Measurements from ENCODE around the gene FOXP3.
A peak's percentile ranks its signal among the peaks of the same experiment; 100 is the strongest.

Gene FOXP3

DNA sequence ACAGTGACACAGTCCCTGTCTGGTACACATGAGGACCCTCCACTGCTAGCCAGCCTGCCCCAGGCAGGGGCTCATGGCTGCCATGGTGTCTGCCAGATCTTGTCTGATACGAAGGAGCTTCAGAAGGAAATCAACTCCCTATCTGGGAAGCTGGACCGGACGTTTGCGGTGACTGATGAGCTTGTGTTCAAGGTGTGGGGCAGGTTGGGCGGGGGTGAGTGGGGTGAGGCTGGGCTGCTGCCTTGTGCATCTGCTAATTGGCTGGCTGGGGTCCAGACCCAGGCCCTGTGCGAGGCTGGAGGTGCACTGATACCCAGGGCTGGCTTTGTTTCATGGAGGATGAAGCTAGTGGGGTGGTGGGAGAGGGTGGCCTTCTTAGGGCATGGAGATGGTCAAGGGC, 15.4 kb downstream of the FOXP3 start:
- DNase-seq: no peak

DNA sequence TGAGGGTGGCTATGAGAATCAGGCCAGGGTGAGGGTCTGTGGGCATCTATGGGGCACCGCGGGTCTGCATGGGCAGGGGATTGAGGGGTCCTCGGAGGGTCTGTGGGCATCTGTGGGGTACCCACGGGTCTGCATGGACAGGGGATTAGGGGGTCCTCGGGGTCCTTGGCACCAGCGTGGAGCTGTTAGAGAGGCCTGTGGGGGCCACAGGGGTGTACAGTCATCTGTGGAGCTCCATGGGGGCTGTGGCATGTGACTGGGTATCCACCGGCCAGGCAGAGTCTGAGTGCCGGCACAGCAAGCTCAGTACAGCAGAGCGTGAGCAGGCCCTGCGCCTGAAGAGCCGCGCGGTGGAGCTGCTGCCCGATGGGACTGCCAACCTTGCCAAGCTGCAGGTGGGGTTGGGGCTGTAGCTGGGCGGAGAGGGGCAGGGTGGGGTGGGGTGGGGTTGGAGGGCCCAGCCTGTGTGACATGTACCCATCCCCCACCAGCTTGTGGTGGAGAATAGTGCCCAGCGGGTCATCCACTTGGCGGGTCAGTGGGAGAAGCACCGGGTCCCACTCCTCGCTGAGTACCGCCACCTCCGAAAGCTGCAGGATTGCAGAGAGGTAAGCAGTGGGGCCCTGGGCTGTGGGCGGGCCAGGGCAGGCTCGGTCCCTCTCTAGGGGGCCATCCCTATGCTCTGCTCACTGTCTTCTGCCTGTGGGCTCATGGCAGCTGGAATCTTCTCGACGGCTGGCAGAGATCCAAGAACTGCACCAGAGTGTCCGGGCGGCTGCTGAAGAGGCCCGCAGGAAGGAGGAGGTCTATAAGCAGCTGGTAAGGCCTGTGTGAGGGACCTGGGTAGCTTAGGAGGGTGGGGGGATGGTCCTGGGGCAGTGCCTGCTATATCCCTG, 16.3 kb downstream of the FOXP3 start:
- DNase-seq: no peak

DNA sequence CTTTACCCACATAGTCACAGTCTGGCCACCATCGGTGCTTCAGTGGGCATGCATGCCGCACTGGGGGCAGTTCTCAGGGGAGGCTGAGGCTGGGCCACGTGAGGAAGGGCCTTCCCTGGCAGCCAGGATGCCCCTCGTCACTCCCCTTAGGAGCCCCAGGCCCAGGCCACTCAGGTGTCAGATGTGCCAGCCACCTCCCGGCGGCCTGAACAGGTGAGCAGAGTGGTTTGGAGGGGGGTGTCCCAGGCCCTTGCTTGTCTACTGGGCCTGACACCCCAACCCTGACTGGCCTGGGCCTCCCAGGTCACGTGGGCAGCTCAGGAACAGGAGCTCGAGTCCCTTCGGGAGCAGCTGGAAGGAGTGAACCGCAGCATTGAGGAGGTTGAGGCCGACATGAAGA, 17.2 kb downstream of the FOXP3 start:
- DNase-seq: no peak

DNA sequence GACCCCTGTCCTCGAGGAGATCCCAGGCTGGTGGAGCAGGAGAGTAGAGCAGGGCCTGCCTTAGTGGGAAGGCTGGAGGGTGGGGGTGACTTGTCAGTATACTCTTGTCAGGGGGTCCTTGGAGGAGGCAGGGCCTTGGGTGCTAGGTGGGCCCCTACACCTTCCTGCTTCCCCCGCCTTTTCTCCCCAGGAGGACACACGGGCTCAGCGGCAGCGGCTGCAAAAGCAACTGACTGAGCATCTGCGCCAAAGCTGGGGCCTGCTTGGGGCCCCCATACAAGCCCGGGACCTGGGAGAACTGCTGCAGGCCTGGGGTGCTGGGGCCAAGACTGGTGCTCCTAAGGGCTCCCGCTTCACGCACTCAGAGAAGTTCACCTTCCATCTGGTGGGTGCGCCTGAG, 18.0 kb downstream of the FOXP3 start:
- no peak for DNase-seq

DNA sequence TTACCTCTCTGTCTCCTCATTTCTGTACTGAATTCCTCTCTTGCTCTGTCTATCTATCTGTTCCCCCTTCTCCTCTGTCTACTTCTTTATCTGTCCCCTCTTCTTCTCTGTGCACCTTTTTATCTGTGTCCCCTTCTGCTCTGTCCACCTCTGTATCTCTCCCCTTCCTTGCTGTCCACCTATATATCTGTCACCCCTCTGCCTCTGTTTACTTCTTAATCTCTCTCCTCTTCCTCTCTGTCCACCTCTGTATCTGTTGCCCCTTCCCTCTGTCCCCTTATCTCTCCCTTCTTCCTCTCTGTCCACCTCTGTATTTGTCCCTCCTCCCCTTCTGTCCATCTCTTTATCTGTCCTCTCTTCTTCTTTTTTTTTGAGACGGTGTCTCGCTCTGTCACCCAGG, 20.3 kb downstream of the FOXP3 start:
- no peak for DNase-seq

DNA sequence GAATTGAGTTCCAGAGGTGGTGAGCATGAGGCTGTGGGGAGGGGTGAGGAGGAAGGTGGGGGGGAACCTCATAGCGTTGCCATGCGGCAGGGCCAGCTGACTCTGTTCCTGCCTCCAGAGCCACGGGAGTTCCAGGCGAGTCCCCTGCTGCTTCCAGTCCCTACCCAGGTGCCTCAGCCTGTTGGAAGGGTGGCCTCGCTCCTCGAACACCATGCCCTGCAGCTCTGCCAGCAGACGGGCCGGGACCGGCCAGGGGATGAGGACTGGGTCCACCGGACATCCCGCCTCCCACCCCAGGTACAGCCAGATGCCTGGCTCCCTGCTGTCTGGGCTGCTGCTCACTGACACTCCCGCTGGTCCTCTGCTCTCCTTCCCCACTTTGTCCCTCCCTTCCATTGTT, 21.3 kb downstream of the FOXP3 start:
- DNase-seq: no peak

DNA sequence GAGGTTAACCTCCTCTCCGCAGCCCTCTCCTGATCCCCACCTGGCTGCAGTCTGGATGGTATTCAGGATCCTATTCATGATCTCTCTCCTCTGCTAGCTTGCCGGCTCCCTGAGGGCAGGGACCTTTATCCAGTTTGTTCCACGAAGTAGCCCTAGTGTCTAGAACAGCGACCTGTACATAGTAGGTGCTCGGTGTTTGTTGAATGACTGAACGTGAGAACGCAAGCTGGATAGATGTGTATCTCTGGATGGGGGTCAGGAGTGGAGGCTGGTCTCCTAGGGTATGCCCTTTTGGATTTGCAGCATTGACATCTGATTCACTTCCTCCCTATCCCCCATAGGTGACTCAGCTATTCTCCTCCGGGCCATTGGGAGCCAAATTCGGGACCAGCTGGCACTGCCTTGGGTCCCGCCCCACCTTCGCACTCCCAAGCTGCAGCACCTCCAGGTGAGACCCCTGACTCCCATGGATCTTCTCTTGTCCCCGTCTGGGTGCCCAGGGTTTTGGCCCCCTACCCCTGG, 21.9 kb downstream of the FOXP3 start:
- DNase-seq: no peak

DNA sequence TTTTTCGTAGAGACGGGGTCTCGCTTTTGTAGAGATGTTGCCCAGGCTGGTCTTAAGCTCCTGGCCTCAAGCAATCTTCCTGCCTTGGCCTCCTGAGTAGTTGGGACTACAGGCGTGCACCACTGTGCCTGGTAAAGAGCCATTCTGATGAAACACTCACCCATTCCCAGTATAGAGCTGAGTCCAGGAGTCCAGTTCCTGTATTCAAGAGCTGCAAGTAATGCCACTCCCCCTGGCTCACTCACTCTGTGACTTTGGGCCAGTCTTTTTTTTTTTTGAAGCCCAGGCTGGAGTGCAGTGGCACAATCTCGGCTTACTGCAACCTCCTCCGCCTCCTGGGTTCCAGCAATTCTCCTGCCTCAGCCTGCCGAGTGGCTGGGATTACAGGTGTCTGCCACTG, 25.8 kb downstream of the FOXP3 start:
- no peak for DNase-seq

DNA sequence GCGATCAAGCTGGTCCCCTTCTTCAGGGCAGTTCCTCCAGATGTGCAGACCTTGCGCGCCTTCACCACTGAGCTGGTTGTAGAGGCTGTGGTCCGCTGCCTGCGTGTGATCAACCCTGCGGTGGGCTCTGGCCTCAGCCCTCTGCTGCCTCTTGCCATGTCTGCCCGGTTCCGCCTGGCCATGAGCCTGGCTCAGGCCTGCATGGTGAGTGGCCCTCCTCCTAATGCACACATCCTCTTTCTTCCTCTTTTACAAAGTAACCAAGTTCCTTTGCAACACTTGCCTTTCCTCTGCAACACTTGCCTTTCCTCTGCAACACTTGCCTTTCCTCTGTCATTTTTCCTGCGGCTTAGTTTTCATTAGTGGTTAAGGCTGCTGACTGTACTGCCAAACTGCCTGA, 27.4 kb downstream of the FOXP3 start:
- no peak for DNase-seq

DNA sequence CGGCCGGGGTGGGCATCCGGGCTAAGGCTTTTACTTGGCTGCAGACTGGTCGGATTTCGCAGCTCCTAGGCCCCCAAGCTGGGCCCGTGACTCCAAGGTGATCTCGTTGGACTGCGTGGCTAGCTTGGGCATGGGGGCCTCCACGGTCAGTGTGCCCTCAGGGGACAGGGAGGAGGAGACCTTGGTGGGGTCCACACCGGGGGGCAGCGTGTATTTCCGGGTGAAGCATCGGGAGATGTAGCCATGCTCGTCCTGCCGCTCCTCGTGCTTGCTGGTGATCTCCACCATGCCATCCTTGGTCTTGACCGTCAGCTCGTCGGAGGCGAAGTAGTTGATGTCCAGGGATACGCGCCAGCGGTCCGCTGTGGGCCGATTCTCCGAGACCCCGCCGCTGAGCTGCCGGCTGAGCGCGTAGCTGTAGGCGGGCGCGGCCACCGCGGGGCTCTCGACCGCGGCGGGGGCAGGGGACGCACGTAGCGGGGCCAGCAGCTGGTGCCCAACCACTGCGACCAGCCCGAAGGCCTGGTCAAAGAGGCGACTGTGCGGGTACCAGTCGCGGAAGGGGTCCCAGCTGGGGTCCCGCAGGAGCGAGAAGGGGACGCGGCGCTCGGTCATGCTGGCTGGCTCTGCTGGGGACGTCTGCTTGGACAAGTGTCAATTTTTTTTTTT, 30.5 kb downstream of the FOXP3 start:
- no peak for DNase-seq

DNA sequence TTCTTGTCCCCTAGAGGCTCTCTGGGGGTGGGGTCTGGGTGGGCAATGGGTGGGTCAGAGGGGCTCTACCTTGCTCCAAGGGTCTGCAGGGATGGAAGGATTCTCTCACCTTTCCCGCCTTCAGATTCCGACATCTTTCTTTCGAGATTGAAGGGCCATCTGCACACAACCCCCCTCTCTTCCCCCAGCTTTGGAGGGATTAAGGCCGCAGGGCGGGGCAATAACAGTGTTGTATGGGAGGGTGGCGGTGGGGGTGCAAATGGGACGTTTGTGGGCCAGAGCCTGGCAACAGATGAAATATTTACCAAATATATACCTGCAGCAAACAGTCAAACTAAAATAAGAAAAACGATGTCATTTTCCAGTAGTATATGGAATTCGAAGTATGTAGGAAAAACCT, 31.3 kb downstream of the FOXP3 start, which contains the start of gene CACNA1F:
TSS of gene CACNA1F (minus strand) at position 165 of the 400 bp plus-strand sequence. CDS start at position 134, 31 bp downstream.
- no peak for DNase-seq

DNA sequence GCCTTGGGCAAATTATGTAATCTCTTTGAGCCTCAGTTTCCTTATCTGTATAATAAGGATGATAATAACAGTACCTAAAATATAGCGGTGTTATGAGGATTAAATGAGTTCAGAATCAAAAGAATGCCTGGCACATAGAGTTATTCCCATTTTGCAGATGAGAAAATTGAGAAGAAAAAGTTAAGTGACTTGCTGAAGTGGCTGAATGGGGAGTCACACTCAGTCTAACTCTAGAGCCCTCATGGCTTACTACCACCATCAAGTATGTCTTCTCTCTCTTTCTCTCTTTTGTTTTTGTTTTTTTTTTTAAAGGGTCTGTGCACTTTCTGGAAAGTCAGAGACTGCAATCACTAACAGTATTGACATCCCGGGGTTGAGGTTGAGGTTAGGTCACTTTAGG, 32.0 kb downstream of the FOXP3 start:
- no peak for DNase-seq

DNA sequence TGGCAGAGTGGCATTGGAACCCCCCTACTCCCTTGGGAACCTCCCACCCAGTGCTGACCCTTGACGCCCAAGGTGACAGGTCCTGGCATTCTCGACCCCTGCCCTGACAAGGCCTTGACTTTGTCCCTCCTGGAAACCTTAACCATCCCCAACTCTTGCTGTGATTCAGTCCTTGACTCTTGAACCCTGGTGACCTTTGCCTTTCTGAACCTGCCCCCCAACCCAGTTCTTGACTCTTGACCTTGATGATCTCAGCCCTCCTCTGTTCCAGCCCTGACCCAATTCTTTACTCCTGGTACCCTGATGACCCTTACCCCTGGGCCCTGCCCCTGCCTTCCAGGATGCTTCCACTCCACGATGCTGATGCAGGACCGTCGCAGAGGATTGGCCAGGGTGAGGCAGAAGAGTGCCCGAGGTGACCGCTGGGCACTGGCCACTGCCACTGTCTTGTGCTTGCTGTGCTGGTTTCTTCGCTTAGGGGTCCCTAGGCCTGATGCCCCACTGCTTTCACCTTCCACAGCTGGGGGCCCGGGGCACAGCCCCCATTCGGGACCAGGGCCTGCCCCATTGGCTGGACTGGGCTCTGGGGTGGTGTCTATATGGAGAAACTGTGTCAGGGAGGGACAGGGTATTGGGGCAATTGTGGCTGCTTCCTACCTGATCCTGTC, 33.0 kb downstream of the FOXP3 start:
- no peak for DNase-seq

DNA sequence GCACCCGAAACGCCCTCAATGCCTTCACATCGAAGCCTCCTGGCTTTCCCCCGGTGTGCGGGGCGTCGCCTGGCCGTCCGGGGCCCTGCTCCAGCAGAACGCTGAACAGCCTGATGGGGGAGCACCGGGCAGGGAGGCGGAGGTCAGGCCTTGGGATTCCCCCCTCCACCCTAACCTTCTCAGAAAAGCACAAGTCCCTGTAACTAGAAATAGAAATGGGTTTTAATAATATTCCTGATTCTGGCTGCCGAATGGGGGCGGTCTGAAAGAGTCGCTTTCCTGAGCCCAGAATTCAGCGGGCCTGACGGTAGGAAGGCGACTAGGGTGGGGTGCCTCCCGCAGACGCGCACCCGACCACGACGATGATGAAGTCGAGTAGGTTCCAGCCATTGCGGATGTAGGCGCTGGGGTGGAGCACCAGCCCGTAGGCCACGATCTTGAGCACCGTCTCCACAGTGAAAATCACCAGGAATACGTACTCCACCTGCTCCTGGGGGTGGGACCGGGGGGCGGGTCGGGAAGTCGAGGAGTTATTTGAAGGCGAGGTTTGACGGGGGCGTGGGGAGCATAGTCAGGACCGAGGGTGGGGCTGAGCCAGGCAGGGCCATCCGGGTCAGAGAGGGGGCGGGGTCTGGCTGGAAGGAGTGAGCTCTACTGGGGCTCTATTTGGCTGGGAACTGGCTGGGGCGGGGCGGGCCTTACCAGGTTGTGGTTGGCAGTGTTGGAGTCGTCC, 33.8 kb downstream of the FOXP3 start:
- peak; percentile 30 for DNase-seq

DNA sequence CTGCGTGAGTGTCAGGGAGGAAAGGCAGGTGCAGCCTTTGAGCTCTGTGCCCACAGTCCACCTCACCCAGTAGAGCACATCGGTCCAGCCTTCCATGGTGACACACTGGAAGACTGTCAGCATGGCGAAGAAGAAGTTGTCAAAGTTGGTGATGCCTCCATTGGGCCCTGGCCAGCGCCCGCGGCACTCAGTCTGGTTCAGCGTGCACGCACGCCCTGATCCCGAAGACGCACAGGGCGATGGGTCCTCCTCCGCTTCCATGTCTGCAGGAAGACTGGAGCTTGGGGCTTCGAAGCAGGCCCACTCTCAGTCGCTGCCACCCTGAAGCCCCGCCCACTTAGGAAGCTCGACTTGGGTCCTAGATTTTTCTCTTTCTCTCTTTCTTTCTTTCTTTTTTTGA, 36.3 kb downstream of the FOXP3 start:
- DNase-seq: no peak

DNA sequence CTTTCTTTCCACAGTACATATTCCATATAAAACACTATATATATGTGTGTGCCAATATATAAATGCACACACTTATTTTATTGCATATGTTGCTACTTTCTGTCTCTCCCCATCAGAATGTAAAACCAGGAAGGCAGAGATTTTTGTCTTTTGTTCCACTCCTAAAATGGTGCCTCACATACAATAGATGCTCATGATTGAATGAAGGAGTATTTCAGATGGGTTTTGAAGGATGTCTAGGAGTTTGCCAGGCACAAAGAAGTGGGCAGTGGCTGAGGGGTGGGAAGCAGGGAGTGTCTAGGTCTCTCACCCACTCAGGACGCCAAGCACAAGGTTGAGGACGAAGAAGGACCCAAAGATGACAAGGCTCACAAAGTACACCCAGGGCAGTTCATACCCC, 36.8 kb downstream of the FOXP3 start:
- no peak for DNase-seq

DNA sequence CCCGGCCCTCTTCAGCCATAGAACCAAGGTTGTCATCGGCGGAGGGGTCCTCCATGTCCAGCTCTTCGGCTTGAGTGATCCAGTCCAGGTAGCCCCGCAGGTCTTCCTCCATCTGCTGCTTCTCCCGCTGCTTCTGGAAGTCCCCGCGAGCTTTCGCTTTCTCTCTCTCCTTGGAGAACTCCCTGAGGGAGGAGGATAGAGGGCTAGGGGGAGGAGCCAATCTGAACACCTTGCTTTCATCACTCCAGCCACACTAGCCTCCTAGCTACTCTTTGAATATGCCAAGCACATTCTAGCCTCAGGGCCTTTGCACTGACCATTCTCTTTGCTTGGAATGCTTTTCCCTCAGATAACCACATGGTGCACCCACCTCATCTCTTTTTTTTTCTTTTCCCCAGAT, 37.6 kb downstream of the FOXP3 start:
- no peak for DNase-seq

DNA sequence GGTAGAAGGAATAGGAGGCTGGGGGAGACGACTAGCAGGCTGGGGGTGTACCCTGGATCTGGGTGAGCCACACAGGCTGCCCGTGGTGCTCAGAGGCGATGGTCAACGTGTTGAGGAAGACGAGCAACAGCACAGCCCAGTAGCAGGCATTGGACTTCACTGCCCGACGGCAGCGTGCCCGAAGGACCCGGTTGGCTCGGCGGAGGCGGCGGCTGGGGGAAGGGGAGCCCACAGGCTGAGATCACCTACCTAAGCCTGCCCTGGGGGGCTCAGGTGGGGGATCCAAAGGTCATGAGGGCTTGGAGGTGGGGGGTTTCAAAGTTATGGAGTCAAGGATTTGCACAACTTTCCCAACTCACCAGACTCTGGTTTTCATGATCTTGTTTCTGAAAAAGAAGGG, 38.7 kb downstream of the FOXP3 start:
- no peak for DNase-seq

DNA sequence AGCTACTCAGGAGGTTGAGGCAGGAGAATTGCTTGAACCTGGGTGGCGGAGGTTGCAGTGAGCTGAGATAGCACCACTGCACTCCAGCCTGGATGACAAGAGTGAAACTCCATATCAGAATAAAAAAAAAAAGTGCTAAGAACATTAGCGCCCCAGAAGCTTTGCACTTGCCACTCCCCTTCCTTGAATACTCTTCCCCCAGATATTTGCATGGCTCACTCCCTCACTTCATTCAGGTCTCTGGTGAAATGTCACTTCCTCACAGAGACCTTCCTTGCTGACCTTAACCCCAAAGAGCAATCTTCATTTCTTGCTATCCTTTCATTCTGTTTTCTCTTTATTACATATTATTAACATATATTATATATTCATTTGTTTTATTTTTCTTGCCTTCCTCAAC, 42.6 kb downstream of the FOXP3 start:
- DNase-seq: no peak

DNA sequence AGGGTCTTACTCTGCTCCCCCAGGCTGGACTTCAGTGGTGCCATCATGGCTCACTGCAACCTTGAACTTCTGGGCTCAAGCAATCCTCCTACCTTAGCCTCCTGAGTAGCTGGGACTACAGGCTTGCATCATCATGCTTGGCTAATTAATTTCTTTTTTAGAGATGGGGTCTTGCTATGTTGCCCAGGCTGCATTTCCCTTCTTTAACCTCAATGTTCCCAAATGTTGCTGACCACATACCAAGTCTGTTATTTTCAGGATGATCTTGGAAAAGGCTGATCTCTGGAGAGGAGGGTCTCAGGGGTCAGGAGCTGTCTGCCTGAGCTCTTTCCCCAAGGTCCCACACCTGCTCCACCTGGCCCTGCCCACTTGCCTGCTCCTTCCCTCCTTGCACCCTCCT, 44.4 kb downstream of the FOXP3 start:
- no peak for DNase-seq

DNA sequence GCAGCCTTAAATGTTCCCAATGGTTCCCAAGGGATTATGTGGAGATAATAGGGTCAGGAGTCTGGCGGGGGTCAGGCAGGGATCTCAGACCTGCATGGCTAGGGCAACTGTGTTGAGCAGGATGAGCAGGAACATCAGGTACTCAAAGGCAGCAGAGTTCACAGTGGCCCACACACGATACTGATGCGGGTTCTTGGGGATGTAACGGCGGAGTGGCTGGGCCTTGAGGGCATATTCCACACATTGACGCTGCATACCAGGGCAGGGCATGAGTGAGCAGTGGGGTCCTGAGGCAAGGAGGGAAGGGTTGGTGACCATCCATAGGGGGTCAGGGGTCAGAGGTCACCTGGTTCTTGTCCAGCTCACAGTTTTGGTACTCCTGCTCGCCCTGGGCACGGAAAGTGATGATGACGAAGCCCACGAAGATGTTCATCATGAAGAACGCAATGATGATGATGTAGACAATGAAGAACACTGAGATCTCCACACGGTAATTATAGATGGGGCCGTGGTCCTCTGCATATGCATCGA, 49.4 kb downstream of the FOXP3 start:
- DNase-seq: no peak

DNA sequence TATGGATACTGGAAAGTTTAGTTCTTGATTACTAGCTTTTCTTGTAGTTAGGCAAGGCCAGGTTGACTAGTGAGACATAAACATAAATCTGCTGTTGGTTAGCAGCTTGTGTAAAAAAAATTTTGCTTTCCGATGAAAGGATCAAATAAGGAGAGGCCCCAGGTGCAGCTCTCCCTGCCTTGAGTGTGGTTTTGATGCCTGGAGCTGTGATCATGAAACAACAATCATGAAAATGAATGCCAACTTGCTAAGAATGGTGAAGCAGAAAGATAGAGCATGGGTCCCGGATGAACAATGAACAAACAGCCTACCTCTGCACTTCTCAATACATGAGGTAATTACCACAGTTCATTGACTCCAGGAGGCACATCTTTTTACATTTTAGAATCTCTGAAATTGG, 50.1 kb downstream of the FOXP3 start:
- DNase-seq: no peak

DNA sequence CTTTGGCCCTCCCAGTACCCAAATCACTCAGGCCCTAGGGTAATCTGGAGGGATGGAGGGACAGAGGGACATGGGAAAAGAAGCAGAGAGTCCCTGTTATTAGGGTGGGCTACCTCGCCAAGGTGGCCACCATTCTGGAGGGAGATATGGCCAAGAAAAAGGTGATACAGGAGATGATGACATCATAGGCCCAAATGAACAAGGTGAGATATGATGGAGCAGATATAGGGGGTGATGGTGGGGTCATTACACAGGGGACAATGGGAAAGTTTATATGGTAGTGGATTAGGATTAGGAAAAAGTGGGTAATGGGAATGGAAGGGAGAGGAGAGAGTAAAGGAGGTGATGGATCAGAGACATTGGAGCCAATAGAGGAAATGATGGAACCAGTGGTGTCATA, 51.6 kb downstream of the FOXP3 start:
- DNase-seq: no peak
